Lower leg skin (tissue), 4 donors: Measurements from ENCODE around the gene ARHGEF12. TPM values are rescaled to one million over a fixed set of nuclear protein-coding genes. Genes with fewer than 3 reads are reported as not detected.

Source experiments
- DNase-seq, 2 donors: peaks; one replicate each; pipeline ENCODE4 v3.0.0-alpha.2; 2019; ENCODE audit warnings: low spot score in 2 of 2
- H3K4me3 ChIP-seq: fragments of 200-600 bp; sonication (generic); 2 replicates; pipeline ENCODE4 v1.5.1; 2017; ENCODE audit warnings: mild to moderate bottlenecking, low read depth; ENCODE audit not compliant: poor library complexity, severe bottlenecking
- POLR2A ChIP-seq, 2 donors: fragments of 450-650 bp; IDR thresholded peaks; one replicate each; pipeline ENCODE4 v1.6.1; 2016 to 2017; ENCODE audit warnings: antibody characterized with exemption in 2 of 2, mild to moderate bottlenecking in 1 of 2, moderate library complexity in 1 of 2
- WGBS, 2 donors: methylation state at CpG; one replicate each; pipeline ENCODE4 v1.1.5; 2018; 5-methylcytosine and 5-hydroxymethylcytosine counted together
- intact Hi-C: fragments of 100-400 bp; cut with DNase I; formaldehyde crosslinking; loops from one replicate; pipeline ENCODE4 v1.15.0; 2023; ENCODE audit warnings: low total_unique reads
- total RNA-seq, 4 donors: library from RNA; depleted of rRNA; stranded (reverse); fragments of >200 nt; gene quantifications; one replicate each; pipeline ENCODE4 v1.1.0, GENCODE V29; 2016
- TF ChIP-seq, protein P1 (sequence below), 3 donors: fragments of 450-650 bp; IDR thresholded peaks; one replicate each; pipeline ENCODE4 v1.5.1; 2016; ENCODE audit warnings: antibody characterized with exemption in 3 of 3, mild to moderate bottlenecking in 3 of 3, moderate library complexity in 2 of 3

ARHGEF12 gene
- total RNA-seq, 4 donors from 2014 or later: 124 to 153 (median 132) TPM

DNA sequence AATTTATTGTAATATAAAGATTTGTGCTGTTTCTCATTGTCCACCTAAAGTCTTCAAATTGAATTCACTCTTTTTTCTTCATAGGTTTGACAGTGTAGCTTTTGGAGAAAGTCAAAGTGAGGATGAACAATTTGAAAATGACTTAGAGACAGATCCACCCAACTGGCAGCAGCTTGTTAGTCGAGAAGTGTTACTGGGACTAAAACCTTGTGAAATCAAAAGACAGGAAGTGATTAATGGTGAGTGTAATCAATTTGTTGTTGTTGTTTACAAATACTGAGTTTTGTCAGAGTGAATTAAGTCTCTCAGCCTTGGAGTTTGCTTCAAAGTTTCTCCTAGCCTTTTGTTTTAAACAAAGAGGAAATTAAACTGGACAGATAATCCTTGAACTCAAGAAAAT lies 121.8 kb downstream of the ARHGEF12 start:
- TF ChIP-seq, protein P1, sequence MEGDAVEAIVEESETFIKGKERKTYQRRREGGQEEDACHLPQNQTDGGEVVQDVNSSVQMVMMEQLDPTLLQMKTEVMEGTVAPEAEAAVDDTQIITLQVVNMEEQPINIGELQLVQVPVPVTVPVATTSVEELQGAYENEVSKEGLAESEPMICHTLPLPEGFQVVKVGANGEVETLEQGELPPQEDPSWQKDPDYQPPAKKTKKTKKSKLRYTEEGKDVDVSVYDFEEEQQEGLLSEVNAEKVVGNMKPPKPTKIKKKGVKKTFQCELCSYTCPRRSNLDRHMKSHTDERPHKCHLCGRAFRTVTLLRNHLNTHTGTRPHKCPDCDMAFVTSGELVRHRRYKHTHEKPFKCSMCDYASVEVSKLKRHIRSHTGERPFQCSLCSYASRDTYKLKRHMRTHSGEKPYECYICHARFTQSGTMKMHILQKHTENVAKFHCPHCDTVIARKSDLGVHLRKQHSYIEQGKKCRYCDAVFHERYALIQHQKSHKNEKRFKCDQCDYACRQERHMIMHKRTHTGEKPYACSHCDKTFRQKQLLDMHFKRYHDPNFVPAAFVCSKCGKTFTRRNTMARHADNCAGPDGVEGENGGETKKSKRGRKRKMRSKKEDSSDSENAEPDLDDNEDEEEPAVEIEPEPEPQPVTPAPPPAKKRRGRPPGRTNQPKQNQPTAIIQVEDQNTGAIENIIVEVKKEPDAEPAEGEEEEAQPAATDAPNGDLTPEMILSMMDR (IDR thresholded peaks at IDR 0.05): no peak
- TF ChIP-seq POLR2A (IDR thresholded peaks at IDR 0.05): no peak
- intact Hi-C loops: no loop called here
- WGBS, 2 donors: 47 to 75% methylated on average over 1 of the region's 1 CpG
- H3K4me3 ChIP-seq: no peak overlapping the region
- DNase-seq: no peak

DNA sequence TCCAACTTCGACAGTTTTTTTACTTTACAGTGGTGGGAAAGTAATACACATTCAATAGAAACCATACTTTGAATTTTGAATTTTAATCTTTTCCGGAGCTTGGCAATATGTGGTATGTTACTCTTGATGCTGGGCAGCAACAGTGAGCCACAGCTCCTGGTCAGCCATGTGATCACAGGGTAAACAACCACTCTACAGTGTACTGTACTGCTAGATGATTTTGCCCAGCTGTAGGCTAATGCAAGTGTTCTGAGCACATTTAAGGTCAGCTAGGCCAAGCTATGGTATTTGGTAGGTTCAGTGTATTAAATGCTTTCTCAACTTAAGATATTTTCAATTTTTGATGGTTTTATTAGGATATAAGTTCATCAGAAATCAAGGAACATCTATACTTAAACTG lies 126.6 kb downstream of the ARHGEF12 start:
- no peak overlapping the region for H3K4me3 ChIP-seq
- DNase-seq: no peak
- intact Hi-C loops: no loop called here
- TF ChIP-seq, protein P1 (IDR thresholded peaks at IDR 0.05): no peak
- no peak for TF ChIP-seq POLR2A (IDR thresholded peaks at IDR 0.05)
- WGBS, 2 donors: 98 to 99% methylated on average over 2 of the region's 2 CpGs

DNA sequence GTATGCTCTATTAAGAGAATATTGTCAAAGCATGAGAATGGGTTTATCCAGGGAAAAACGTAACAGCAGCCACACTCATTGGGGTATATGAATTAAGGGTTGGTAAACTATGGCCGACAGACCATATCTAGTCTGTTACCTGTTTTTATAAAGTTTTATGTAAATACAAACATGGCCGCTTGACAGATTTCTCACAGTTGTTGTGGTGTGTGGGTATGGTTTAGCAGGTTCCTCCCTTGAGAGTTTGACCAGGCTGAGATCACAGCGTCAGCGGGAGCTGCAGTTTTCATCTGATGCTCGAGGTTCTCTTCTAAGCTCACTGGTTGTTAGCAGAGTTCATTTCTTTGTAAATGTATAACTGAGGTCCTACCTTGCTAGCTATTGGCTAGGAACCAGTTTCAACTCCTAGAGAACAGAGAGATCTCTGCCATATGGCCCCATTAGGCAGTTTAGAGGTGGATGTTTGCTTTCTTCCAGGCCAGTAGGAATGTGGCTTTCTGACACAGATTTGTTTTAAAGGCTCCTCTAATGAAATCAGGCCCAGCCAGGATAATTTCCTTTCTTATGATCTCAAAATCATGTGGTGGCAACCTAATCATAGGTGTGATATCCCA lies 129.8 kb downstream of the ARHGEF12 start:
- intact Hi-C loops: no loop called here
- H3K4me3 ChIP-seq: no peak overlapping the region
- no peak for DNase-seq
- no peak for TF ChIP-seq POLR2A (IDR thresholded peaks at IDR 0.05)
- TF ChIP-seq, protein P1 (IDR thresholded peaks at IDR 0.05): no peak
- WGBS, 2 donors: 85 to 87% methylated on average over 6 of the region's 6 CpGs

DNA sequence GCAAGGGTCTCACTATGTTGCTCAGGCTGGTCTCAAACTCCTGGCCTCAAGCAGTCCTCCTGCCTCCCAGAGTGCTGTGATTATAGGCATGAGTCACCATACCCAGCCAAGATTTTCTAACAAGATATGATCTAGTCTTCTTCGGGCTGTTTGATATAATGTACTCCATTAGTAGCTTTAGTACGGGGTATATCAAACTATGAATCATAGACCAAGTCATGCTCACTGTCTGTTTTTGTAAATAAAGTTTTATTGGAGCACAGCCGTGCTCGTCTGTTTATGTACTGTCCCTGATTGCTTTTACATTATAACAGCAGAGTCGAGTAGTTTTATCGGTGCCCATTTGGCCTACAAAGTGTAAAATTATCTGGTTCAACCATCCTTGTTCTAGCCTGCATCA lies 131.4 kb downstream of the ARHGEF12 start:
- H3K4me3 ChIP-seq: no peak overlapping the region
- intact Hi-C loops: no loop called here
- WGBS, 2 donors: 88 to 95% methylated on average over 6 of the region's 6 CpGs
- TF ChIP-seq POLR2A (IDR thresholded peaks at IDR 0.05): no peak
- TF ChIP-seq, protein P1 (IDR thresholded peaks at IDR 0.05): no peak
- no peak for DNase-seq

DNA sequence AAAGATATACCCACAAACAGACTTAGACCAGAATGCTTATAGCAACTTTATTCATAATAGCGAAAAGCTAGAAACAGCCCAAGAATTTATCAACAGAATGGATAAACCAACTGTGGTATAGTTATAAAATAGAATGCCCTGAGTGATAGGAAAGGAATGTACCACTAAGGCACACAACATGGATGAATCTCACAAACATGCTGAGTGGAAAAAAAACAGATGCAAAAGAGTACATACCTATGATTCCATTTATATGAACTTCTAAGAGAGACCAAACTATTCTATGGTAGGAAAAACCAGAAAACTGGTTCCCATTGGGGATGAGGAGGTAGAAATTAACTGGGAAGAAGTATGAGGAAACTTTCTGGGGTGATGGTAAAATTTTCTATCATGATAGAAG lies 134.9 kb downstream of the ARHGEF12 start:
- TF ChIP-seq, protein P1 (IDR thresholded peaks at IDR 0.05): no peak
- no peak for TF ChIP-seq POLR2A (IDR thresholded peaks at IDR 0.05)
- intact Hi-C loops: no loop called here
- WGBS, 2 donors: 100% methylated on average over 1 of the region's 1 CpG
- H3K4me3 ChIP-seq: no peak overlapping the region
- DNase-seq: no peak

DNA sequence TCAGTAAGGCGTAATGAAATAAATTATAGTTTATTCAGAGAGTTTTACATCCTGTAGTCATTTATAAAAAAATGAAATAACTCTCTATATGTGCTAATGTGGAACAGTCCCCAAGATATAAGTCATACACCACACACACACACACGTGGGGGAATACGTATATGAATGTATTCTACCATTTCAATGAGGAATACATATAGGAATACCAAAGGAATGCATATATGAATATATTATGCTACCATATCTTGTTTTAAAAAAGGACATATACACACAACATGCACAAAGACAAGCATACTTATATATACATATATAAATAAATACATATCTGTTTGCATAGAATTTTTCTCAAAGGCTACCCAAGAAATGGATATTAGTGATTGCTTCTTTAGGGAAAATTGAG lies 135.8 kb downstream of the ARHGEF12 start:
- intact Hi-C loops: no loop called here
- TF ChIP-seq POLR2A (IDR thresholded peaks at IDR 0.05): no peak
- DNase-seq: no peak
- no peak overlapping the region for H3K4me3 ChIP-seq
- 93 to 94% methylated on average over 3 of the region's 3 CpGs for WGBS, 2 donors
